HCT116 (cell line): ENCODE measurements around the gene RNF212B. TPM values are rescaled to one million over a fixed set of nuclear protein-coding genes. Genes with fewer than 3 reads are reported as not detected.

Experiments used
- ATAC-seq: fragments of 200-7000 bp; cut with Tn5 transposase; 2 replicates; pipeline ENCODE4 v1.9.1; 2020; ENCODE audit warnings: mild to moderate bottlenecking, moderate library complexity
- BruUV-seq: library from RNA; stranded (reverse); fragments of 400-500 nt; replicated peaks from 2 replicates; lab custom pipeline; 2021; lab: Mats Ljungman, UMichigan
- CTCF ChIA-PET: fragments of 300-600 bp; sonication (Branson Sonifier 250); formaldehyde crosslinking; loops from one replicate; lab custom pipeline; 2021; ENCODE audit warnings: antibody characterized with exemption; lab: Charles Lee
- POLR2A ChIA-PET: fragments of 300-600, 350-600 bp; sonication (Branson Sonifier 250); formaldehyde crosslinking; loops from one replicate; lab custom pipeline; 2021; ENCODE audit warnings: antibody characterized with exemption; lab: Charles Lee
- RAD21 ChIA-PET, 2 experiments: fragments of 300-600 bp; sonication (Branson Sonifier 250); formaldehyde crosslinking; loops; one replicate each; lab custom pipeline; 2023; ENCODE audit warnings: low total read pairs in 2 of 2; ENCODE audit not compliant: uncharacterized antibody in 2 of 2, unreplicated experiment in 2 of 2, low non-redundant PET in 1 of 2; lab: Charles Lee
- DNase-seq: peaks from one replicate; pipeline ENCODE4 v3.0.0-alpha.2; 2010; ENCODE audit warnings: low read depth, low spot score
- H2AFZ ChIP-seq: fragments of 200-600 bp; shearing (Covaris generic), sonication (generic); 2 replicates; pipeline ENCODE4 v1.6.1; 2017; ENCODE audit warnings: low read depth, mixed run types, mixed read lengths, antibody characterized with exemption, low read length; ENCODE audit not compliant: poor library complexity, severe bottlenecking
- H3K27ac ChIP-seq: 2 replicates; pipeline ENCODE4 v1.5.1; 2012; ENCODE audit warnings: low read depth, low read length
- H3K27me3 ChIP-seq: fragments of 200-600 bp; sonication (generic); 2 replicates; pipeline ENCODE4 v1.6.1; 2016; ENCODE audit warnings: mixed run types, low read length, mixed read lengths; ENCODE audit not compliant: insufficient read depth
- H3K36me3 ChIP-seq, 2 experiments: fragments of 200-500 bp in 1 of 2; fragments of 200-600 bp in 1 of 2; sonication (Bioruptor generic) in 1 of 2; sonication (generic) in 1 of 2; 2 replicates each; pipeline versions ENCODE4 v1.5.1 to v1.6.1; 2014 to 2016; ENCODE audit warnings: low read length in 2 of 2, inconsistent platforms in 1 of 2, mixed read lengths in 1 of 2, mixed run types in 1 of 2; ENCODE audit not compliant: insufficient read depth in 2 of 2, control insufficient read depth in 1 of 2
- H3K4me1 ChIP-seq, 2 experiments: fragments of 200-600 bp in 1 of 2; sonication (generic) in 1 of 2; 2 replicates each; pipeline versions ENCODE4 v1.5.1 to v1.6.1; 2012 to 2017; ENCODE audit warnings: low read length in 2 of 2, inconsistent platforms in 1 of 2, mild to moderate bottlenecking in 1 of 2, mixed read lengths in 1 of 2, mixed run types in 1 of 2, moderate library complexity in 1 of 2; ENCODE audit not compliant: insufficient read depth in 2 of 2, control insufficient read depth in 1 of 2
- H3K4me2 ChIP-seq: fragments of 200-600 bp; sonication (generic); 2 replicates; pipeline ENCODE4 v1.6.1; 2017; ENCODE audit warnings: mixed run types, low read length, mixed read lengths
- H3K4me3 ChIP-seq, 2 experiments: fragments of 200-600 bp in 1 of 2; sonication (generic) in 1 of 2; replicated peaks in 1 of 2; 2 replicates each; pipeline ENCODE4 v1.5.1; 2011 to 2016; ENCODE audit warnings: low read length in 2 of 2, control low read depth in 1 of 2, low read depth in 1 of 2, mild to moderate bottlenecking in 1 of 2, mixed read lengths in 1 of 2, mixed run types in 1 of 2
- H3K79me2 ChIP-seq: fragments of 200-600 bp; sonication (generic); 2 replicates; pipeline ENCODE4 v1.6.1; 2017; ENCODE audit warnings: mild to moderate bottlenecking, mixed run types, low read length, moderate library complexity, mixed read lengths; ENCODE audit not compliant: insufficient read depth
- H3K9ac ChIP-seq: fragments of 200-600 bp; sonication (generic); 2 replicates; pipeline ENCODE4 v1.6.1; 2016; ENCODE audit warnings: low read length, mixed read lengths
- H3K9me2 ChIP-seq: fragments of 200-600 bp; sonication (generic), shearing (Covaris generic); 2 replicates; pipeline ENCODE4 v1.6.1; 2017; ENCODE audit warnings: mixed run types, mild to moderate bottlenecking, moderate library complexity; ENCODE audit not compliant: insufficient read depth
- H3K9me3 ChIP-seq, 2 experiments: fragments of 200-500 bp in 1 of 2; fragments of 200-600 bp in 1 of 2; sonication (Bioruptor generic) in 1 of 2; sonication (generic) in 1 of 2; 2 replicates each; pipeline ENCODE4 v1.6.1; 2014 to 2017; ENCODE audit warnings: low read length in 2 of 2, mixed read lengths in 2 of 2, inconsistent platforms in 1 of 2, low read depth in 1 of 2, mild to moderate bottlenecking in 1 of 2, mixed run types in 1 of 2, moderate library complexity in 1 of 2; ENCODE audit not compliant: control insufficient read depth in 1 of 2, insufficient read depth in 1 of 2
- H4K20me1 ChIP-seq: fragments of 200-600 bp; sonication (generic), shearing (Covaris generic); 2 replicates; pipeline ENCODE4 v1.6.1; 2017; ENCODE audit warnings: mixed run types, mild to moderate bottlenecking, moderate library complexity; ENCODE audit not compliant: insufficient read depth
- CBX3 ChIP-seq: IDR thresholded peaks from 2 replicates; pipeline ENCODE4 v1.6.1; 2012; ENCODE audit warnings: low read depth
- CEBPB ChIP-seq: IDR thresholded peaks from 2 replicates; pipeline ENCODE4 v1.6.1; 2012; ENCODE audit warnings: low read depth
- ELF1 ChIP-seq: IDR thresholded peaks from 2 replicates; pipeline ENCODE4 v1.6.1; 2012; ENCODE audit warnings: low read depth, borderline replicate concordance
- JUND ChIP-seq: IDR thresholded peaks from 2 replicates; pipeline ENCODE4 v1.6.1; 2012
- POLR2A ChIP-seq: IDR thresholded peaks from 2 replicates; pipeline ENCODE4 v1.7.0; 2011; ENCODE audit warnings: borderline replicate concordance; ENCODE audit not compliant: insufficient read depth, insufficient read length; ENCODE audit errors: extremely low read depth
- SIN3A ChIP-seq: IDR thresholded peaks from 2 replicates; pipeline ENCODE4 v1.6.1; 2012; ENCODE audit warnings: low read depth
- SRF ChIP-seq: IDR thresholded peaks from 2 replicates; pipeline ENCODE4 v1.6.1; 2012; ENCODE audit warnings: low read depth
- TCF7L2 ChIP-seq: IDR thresholded peaks from 2 replicates; pipeline ENCODE4 v1.7.0; 2011; ENCODE audit warnings: borderline replicate concordance, inconsistent platforms; ENCODE audit not compliant: insufficient read depth, insufficient read length; ENCODE audit errors: extremely low read depth
- YY1 ChIP-seq: IDR thresholded peaks from 2 replicates; pipeline ENCODE4 v1.6.1; 2011; ENCODE audit warnings: low read length, low read depth, moderate library complexity, mild to moderate bottlenecking; ENCODE audit not compliant: insufficient replicate concordance; ENCODE audit errors: extremely low read depth
- ZFX ChIP-seq: fragments of 450-650 bp; IDR thresholded peaks from 2 replicates; pipeline ENCODE4 v1.6.1; 2017
- ZNF274 ChIP-seq: fragments of 200-500 bp; sonication (Bioruptor generic); IDR thresholded peaks from 2 replicates; pipeline ENCODE4 v1.6.1; 2014; ENCODE audit warnings: mild to moderate bottlenecking, low read depth, low read length, inconsistent platforms
- intact Hi-C: fragments of 100-400 bp; cut with micrococcal nuclease; formaldehyde crosslinking; loops from 2 replicates; pipeline ENCODE4 v1.10.0; 2022
- total RNA-seq: library from RNA; stranded (reverse); gene quantifications from one replicate; pipeline ENCODE4 v1.2.1, GENCODE V29; 2021; ENCODE audit not compliant: unreplicated experiment
- TF ChIP-seq, protein P1 (sequence below), 3 experiments: fragments of 200-600 bp in 1 of 3; sonication (generic) in 1 of 3; IDR thresholded peaks in 2 of 3; conservative IDR thresholded peaks in 1 of 3; 2 replicates each; pipeline ENCODE4 v1.5.1; 2012 to 2017; ENCODE audit warnings: low read depth in 2 of 3, low read length in 2 of 3, antibody characterized with exemption in 1 of 3, borderline replicate concordance in 1 of 3, control low read depth in 1 of 3, mild to moderate bottlenecking in 1 of 3, mixed read lengths in 1 of 3, mixed run types in 1 of 3, moderate library complexity in 1 of 3; ENCODE audit not compliant: insufficient read depth in 1 of 3
- TF ChIP-seq, protein P2 (sequence below): IDR thresholded peaks from 2 replicates; pipeline ENCODE4 v1.6.1; 2012

RNF212B gene
- total RNA-seq, 1 experiment from 2014 or later: not detected

DNA sequence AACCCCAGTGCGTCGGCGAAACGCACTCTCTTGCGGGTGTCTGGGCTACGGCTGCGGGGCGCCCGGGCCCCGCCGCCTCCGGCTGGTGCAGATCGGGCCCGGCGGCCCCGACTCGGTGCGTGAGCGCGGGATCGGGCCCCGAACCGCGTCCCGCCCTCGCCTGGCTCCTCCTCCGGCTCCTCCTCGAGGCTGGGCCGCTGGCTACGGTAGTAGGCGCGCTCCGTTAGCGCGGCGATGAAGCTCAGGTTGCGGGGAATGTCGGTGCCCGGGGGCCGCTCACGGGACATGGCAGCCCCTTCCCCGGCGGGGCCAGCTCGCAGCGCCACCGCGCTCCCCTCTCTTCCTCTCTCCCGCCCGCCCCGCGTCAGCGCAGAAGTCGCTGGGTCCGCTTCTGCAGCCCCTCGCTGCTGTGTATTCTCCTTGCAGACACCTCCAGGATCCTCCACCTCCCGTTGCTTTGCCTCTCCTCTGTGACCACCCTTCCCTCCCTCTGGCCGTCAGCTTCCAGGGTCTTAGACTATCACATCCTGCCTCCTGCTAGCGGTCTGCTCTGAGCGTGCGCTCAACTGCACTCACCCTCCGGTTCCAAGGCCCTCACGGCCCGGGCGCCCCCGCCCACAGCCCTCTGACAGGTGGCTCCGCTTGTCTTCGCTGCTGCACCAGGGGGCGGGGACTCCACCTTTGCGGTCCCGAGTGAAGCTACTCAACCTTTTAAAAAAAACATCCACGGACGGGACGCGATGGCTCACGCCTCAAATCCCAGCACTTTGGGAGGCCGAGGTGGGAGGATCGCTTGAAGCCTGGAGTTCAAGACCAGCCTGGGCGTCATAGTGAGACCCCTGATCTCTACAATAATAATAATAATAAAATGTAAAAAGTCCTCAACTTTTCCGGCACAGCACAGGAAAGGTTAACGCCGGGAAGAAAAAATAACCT is 64.8 kb downstream of the RNF212B start, which contains the start of gene PPP1R3E:
PPP1R3E (minus strand) TSS at position 570 of the 936 bp plus-strand sequence; CDS start at position 287, 283 bp downstream.
- intact Hi-C loops: loop anchor here (10.0 kb wide), 1 partner anchor 318 kb away; the partner anchor contains the start of gene AJUBA
- TF ChIP-seq ZFX: peak; percentile 84; the same call in 1 of the 2 replicates
- TF ChIP-seq SIN3A: no peak
- peaks cover 10% of the 10 kb centered on the region for H3K79me2 ChIP-seq
- ATAC-seq: peak; percentile 46
- H3K9me3 ChIP-seq: no peaks in the 10 kb centered on the region
- peak within 1 kb of the TSS; percentile 96 for H3K27ac ChIP-seq
- ChIA-PET CTCF (interaction anchor here (1.0 to 4.8 kb wide), 6 partner anchors 10 to 208 kb away, joined by 3 to 27 read pairs (median 5); partner anchors contain the start of genes ACIN1, C14orf119 and HOMEZ), RAD21 (no interaction called here), POLR2A (interaction anchor here (1.1 to 2.0 kb wide), 3 partner anchors 13 to 19 kb away, joined by 4 to 13 read pairs (median 6); partner anchors contain the start of gene PABPN1)
- H3K9ac ChIP-seq: peak within 1 kb of the TSS; percentile 82
- no peaks in the 10 kb centered on the region for H4K20me1 ChIP-seq
- peaks cover 0 to 2% of the 10 kb centered on the region in 2 experiments; a peak in 1 of 4 replicates for H3K36me3 ChIP-seq
- H3K4me3 ChIP-seq: peak within 1 kb of the TSS; percentile 54 to 59
- peak within 1 kb of the TSS; percentile 97 for H3K4me2 ChIP-seq
- H3K9me2 ChIP-seq: no peaks in the 10 kb centered on the region
- H3K4me1 ChIP-seq: peaks cover 20 to 45% of the 10 kb centered on the region in 2 experiments
- H3K27me3 ChIP-seq: no peaks in the 10 kb centered on the region
- no peak within 1 kb of the TSS for H2AFZ ChIP-seq
- BruUV-seq: no TSS peak
- DNase-seq: no peak

DNA sequence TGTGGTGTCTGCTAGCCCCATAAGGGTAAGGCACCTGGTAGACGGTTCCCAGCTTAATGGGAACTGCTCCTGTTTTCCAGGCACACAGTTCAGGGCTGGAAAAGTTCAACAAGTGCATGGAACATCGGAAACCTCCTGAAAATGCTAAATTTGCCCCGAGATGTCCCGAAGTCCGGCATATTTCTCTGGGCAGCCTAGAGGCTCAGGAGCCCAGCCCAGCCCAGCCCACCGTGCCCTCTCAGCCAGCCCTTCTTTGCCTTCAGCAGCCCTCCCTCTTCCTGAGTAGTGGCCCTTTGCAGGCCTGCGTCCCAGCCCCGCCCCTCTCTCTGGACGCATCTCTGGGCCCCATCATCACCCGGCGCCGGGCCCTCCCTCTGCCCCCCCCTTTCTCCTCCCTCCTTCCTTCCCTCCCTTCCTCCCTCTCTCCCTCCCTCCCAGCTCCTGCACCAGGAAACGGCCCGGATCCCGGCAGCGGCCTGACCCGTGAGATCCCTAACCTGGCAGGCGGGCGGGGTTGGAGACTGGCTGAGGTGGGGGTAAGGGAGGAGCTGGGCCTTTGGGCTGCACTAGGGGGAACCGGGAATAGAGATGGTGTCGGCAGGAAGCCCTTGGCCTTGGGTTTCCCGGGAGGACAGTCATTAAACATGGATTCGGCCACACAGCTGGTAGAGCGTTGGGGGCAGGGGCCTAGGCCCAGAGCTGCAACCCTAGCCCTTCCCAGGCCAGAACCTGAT is 68.8 kb downstream of the RNF212B start, which contains the start of gene BCL2L2:
BCL2L2 (plus strand) TSS at position 422 of the 734 bp plus-strand sequence. CDS start 935 bp downstream, outside the sequence.
- RAD21 ChIA-PET: interaction anchor here in 1 of 2 experiments (1.4 kb wide), 1 partner anchor 15 kb away, joined by 8 read pairs; the partner anchor contains the start of gene PABPN1
- Histone ChIP-seq H2AFZ (no peak within 1 kb of the TSS), H3K9me2 (no peaks in the 10 kb centered on the region), H4K20me1 (no peaks in the 10 kb centered on the region), H3K9ac (peak within 1 kb of the TSS; percentile 81), H3K79me2 (peaks cover 50% of the 10 kb centered on the region), H3K4me3 (peak within 1 kb of the TSS; percentile 76 to 99), H3K27ac (peak within 1 kb of the TSS; percentile 79), H3K4me2 (peak within 1 kb of the TSS; percentile 92), H3K9me3 (no peaks in the 10 kb centered on the region), H3K27me3 (no peaks in the 10 kb centered on the region), H3K4me1 (peaks cover 19 to 40% of the 10 kb centered on the region in 2 experiments), H3K36me3 (peaks cover 20 to 39% of the 10 kb centered on the region in 2 experiments)
- CTCF ChIA-PET: interaction anchor here (0.6 to 2.4 kb wide), 4 partner anchors 14 to 726 kb away, joined by 3 to 15 read pairs (median 4); partner anchors contain the start of gene PABPN1
- POLR2A ChIA-PET: interaction anchor here (0.6 to 2.4 kb wide), 6 partner anchors 13 to 238 kb away, joined by 3 to 21 read pairs (median 6); partner anchors contain the start of genes ACIN1, C14orf119, HOMEZ and PABPN1
- intact Hi-C loops: loop anchor here (10.0 kb wide), 1 partner anchor 322 kb away; the partner anchor contains the start of gene AJUBA
- ATAC-seq (peak; percentile 57), DNase-seq (peak; percentile 76)
- TSS peak; percentile 53 for BruUV-seq
- TF ChIP-seq POLR2A (peak; percentile 64), CEBPB (no peak), SRF (no peak), YY1 (peak; percentile 83), SIN3A (no peak), CBX3 (no peak), JUND (no peak), TCF7L2 (no peak), ELF1 (no peak), ZNF274 (no peak)
- TF ChIP-seq, protein P1, sequence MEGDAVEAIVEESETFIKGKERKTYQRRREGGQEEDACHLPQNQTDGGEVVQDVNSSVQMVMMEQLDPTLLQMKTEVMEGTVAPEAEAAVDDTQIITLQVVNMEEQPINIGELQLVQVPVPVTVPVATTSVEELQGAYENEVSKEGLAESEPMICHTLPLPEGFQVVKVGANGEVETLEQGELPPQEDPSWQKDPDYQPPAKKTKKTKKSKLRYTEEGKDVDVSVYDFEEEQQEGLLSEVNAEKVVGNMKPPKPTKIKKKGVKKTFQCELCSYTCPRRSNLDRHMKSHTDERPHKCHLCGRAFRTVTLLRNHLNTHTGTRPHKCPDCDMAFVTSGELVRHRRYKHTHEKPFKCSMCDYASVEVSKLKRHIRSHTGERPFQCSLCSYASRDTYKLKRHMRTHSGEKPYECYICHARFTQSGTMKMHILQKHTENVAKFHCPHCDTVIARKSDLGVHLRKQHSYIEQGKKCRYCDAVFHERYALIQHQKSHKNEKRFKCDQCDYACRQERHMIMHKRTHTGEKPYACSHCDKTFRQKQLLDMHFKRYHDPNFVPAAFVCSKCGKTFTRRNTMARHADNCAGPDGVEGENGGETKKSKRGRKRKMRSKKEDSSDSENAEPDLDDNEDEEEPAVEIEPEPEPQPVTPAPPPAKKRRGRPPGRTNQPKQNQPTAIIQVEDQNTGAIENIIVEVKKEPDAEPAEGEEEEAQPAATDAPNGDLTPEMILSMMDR (IDR thresholded peaks at IDR 0.05 in 2 of 3, conservative IDR thresholded peaks at IDR 0.05 in 1 of 3; ENCODE audit: borderline replicate concordance in 1 of 3, insufficient read depth in 1 of 3, low read depth in 2 of 3, low read length in 2 of 3): no peak
- TF ChIP-seq, protein P2, sequence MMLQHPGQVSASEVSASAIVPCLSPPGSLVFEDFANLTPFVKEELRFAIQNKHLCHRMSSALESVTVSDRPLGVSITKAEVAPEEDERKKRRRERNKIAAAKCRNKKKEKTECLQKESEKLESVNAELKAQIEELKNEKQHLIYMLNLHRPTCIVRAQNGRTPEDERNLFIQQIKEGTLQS: no peak
